Osteocyte (in vitro differentiated cells): ENCODE results near the gene ENTPD5. TPM values are rescaled to one million over a fixed set of nuclear protein-coding genes. Genes with fewer than 3 reads are reported as not detected.

Experiments
- DNase-seq: peaks from one replicate; pipeline ENCODE4 v3.0.0; 2021; ENCODE audit warnings: mixed read lengths; ENCODE audit not compliant: unreplicated experiment; ENCODE audit errors: extremely low spot score
- H3K27ac Mint-ChIP-seq: one replicate; pipeline ENCODE4 v1.8.0; 2021; ENCODE audit warnings: mild to moderate bottlenecking, mixed read lengths; ENCODE audit not compliant: unreplicated experiment
- H3K27me3 Mint-ChIP-seq: one replicate; pipeline ENCODE4 v1.8.0; 2021; ENCODE audit warnings: mixed read lengths; ENCODE audit not compliant: unreplicated experiment
- H3K36me3 Mint-ChIP-seq: one replicate; pipeline ENCODE4 v1.8.0; 2021; ENCODE audit warnings: mixed read lengths; ENCODE audit not compliant: unreplicated experiment
- H3K4me1 Mint-ChIP-seq: one replicate; pipeline ENCODE4 v1.8.0; 2021; ENCODE audit warnings: mixed read lengths; ENCODE audit not compliant: unreplicated experiment
- H3K4me3 Mint-ChIP-seq: one replicate; pipeline ENCODE4 v1.8.0; 2021; ENCODE audit warnings: mild to moderate bottlenecking, moderate library complexity, mixed read lengths; ENCODE audit not compliant: unreplicated experiment
- H3K9me3 Mint-ChIP-seq: one replicate; pipeline ENCODE4 v1.8.0; 2021; ENCODE audit warnings: mixed read lengths; ENCODE audit not compliant: unreplicated experiment
- total RNA-seq: library from RNA; stranded (reverse); gene quantifications from 2 replicates; pipeline ENCODE4 v1.2.1, GENCODE V29; 2021
- TF ChIP-seq, protein P1 (sequence below): fragments of 200-600 bp; sonication (generic); IDR thresholded peaks from 2 replicates; pipeline ENCODE4 v1.5.0; 2021; ENCODE audit warnings: antibody characterized with exemption, mild to moderate bottlenecking, moderate library complexity

Gene ENTPD5
- total RNA-seq, 1 donor from 2014 or later: 17.0 TPM

DNA sequence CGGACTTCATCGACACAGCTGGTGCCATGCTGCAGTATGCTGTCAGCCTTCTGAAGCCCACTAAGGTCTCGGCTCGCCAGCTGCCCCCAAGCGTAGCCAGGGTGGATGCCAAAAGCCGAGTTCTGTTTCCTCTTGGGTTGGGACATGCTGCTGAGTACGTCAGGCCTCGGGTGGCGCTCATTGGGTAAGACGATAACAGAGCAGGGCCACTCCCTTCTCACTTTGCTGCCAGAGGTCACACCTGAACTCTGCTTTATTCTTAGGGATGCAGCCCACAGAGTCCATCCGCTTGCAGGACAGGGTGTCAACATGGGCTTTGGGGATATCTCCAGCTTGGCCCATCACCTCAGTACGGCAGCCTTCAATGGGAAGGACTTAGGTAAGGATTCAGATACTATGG lies 57.9 kb downstream of the ENTPD5 start:
- TF ChIP-seq, protein P1, sequence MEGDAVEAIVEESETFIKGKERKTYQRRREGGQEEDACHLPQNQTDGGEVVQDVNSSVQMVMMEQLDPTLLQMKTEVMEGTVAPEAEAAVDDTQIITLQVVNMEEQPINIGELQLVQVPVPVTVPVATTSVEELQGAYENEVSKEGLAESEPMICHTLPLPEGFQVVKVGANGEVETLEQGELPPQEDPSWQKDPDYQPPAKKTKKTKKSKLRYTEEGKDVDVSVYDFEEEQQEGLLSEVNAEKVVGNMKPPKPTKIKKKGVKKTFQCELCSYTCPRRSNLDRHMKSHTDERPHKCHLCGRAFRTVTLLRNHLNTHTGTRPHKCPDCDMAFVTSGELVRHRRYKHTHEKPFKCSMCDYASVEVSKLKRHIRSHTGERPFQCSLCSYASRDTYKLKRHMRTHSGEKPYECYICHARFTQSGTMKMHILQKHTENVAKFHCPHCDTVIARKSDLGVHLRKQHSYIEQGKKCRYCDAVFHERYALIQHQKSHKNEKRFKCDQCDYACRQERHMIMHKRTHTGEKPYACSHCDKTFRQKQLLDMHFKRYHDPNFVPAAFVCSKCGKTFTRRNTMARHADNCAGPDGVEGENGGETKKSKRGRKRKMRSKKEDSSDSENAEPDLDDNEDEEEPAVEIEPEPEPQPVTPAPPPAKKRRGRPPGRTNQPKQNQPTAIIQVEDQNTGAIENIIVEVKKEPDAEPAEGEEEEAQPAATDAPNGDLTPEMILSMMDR: no peak
- no peak overlapping the region for H3K4me3 Mint-ChIP-seq
- peaks cover 46% of the 10 kb centered on the region for H3K36me3 Mint-ChIP-seq
- H3K9me3 Mint-ChIP-seq: no peaks in the 10 kb centered on the region
- no peaks in the 10 kb centered on the region for H3K4me1 Mint-ChIP-seq
- no peak overlapping the region for H3K27ac Mint-ChIP-seq
- H3K27me3 Mint-ChIP-seq: no peaks in the 10 kb centered on the region
- no peak for DNase-seq

DNA sequence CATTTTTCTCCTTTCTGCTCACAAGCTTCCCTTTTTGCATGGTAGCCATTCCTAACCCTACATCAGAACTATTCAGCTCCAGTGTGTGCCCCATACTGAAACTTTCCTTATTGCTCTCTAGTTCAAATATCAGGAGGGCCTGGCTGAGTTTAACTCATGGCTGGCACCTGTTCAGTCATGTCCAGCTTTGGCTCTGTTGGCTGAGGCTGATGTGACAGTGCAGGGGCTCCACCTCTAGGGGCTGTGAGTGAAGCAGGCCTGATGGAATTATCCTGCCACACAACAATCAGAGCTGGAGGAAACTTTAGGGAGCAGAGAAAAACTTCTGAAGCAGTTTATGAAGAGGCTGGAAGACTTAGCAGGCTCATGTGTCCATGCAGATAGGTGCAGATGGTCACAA lies 60.5 kb downstream of the ENTPD5 start:
- peaks cover 46% of the 10 kb centered on the region for H3K36me3 Mint-ChIP-seq
- TF ChIP-seq, protein P1: no peak
- no peak overlapping the region for H3K4me3 Mint-ChIP-seq
- no peaks in the 10 kb centered on the region for H3K9me3 Mint-ChIP-seq
- no peak for DNase-seq
- no peak overlapping the region for H3K27ac Mint-ChIP-seq
- H3K27me3 Mint-ChIP-seq: no peaks in the 10 kb centered on the region
- H3K4me1 Mint-ChIP-seq: no peaks in the 10 kb centered on the region

DNA sequence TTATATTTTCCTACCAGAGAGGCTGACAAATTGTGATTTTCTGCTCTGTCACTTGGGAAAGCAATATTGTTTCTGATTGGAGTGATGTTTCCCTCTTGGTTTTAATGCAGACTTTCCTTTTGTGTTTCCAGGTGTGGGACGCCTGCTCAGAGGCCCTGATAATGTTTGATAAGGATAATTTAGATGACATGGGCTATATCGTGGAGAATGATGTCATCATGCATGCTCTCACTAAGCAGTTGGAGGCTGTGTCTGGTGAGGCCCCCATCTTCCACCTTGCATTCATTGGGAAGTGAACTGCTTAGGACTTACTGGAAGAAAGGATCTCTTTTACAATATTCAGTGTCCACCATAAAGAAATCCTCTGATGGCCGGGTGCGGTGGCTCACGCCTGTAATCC lies 63.4 kb downstream of the ENTPD5 start:
- Mint-ChIP-seq H3K9me3 (no peaks in the 10 kb centered on the region), H3K36me3 (peaks cover 34% of the 10 kb centered on the region), H3K27me3 (no peaks in the 10 kb centered on the region), H3K4me1 (peaks cover 10% of the 10 kb centered on the region), H3K27ac (no peak overlapping the region), H3K4me3 (no peak overlapping the region)
- no peak for DNase-seq
- TF ChIP-seq, protein P1: no peak

DNA sequence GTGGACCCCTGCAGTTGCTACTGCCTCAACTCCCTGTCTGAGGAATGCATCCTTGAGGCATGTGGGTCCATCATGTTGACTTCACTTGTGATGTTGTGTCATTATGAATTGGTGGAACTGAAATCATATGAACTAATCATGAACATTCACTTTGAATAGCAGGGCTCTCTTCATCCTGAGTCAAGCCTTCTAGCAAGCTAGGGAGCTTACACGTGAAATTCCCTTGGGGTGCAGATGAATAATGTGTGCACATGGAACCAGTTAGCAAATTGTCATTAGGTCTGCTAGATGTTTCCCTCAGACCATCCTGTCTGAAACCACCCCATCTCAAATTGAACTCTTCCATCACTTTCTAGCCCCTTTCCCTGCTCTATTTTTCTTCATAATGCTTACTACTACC lies 65.4 kb downstream of the ENTPD5 start:
- Mint-ChIP-seq H3K27ac (no peak overlapping the region), H3K27me3 (no peaks in the 10 kb centered on the region), H3K36me3 (peaks cover 23% of the 10 kb centered on the region), H3K4me3 (no peak overlapping the region), H3K9me3 (no peaks in the 10 kb centered on the region), H3K4me1 (peaks cover 18% of the 10 kb centered on the region)
- DNase-seq: no peak
- TF ChIP-seq, protein P1: no peak

DNA sequence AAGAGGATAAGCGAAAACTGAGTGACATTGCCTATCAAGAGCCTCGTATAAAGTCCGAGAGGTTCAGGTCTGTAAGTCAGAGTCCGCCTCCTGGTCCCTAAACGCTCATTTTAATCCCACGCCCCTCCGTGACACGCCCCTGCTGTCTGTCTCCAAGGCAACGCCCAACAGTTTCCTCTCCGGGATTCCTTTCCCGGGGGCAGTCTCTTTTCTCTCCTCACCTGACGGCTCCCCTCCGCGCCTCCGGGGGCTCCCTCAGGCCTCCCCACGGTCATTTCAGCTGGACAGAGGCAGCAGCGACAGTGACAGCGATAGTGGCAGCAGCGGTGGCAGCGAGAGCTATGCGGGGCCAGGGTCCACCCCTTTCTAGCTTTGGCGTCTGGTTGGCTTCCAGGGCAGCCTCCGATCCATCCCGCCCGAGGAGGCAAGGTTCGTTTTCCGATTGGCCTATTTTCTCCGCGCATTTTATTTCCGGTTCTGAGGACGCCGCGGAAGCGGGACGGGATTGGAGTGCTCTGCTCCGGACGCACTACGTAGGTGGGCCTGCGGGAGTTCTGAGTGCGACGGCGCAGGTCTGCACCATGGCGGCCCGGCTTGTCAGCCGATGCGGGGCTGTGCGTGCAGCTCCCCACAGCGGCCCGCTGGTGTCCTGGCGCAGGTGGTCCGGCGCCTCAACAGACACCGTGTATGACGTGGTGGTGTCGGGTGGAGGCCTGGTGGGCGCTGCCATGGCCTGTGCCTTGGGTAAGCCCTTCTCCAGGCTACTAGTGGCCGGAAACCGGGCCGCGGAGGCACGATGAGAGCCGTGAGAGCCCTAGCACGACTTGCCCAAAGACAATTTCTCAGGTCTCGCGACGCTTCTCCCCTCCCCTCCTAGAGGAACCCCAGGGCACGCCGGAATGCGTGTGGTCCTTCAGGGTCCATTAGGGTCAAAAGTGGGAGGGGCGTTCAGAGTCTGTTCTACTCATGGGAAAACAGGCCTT lies 69.0 kb downstream of the ENTPD5 start, which contains the start of the genes COQ6 and FAM161B:
COQ6 (plus strand) TSS at position 551 of the 983 bp plus-strand sequence; CDS start at position 582, 31 bp downstream.
FAM161B (minus strand) TSS at position 343 of the 983 bp plus-strand sequence; CDS start at position 275, 68 bp downstream.
- peak within 1 kb of the TSS; percentile 99 for H3K4me3 Mint-ChIP-seq
- TF ChIP-seq, protein P1: peak; percentile 28
- H3K36me3 Mint-ChIP-seq: peaks cover 17% of the 10 kb centered on the region
- H3K27me3 Mint-ChIP-seq: no peaks in the 10 kb centered on the region
- H3K27ac Mint-ChIP-seq: peak within 1 kb of the TSS; percentile 95
- H3K4me1 Mint-ChIP-seq: peaks cover 18% of the 10 kb centered on the region
- peak; percentile 98 for DNase-seq
- H3K9me3 Mint-ChIP-seq: no peaks in the 10 kb centered on the region
